Measurements from ENCODE around the gene KANSL2.

DNA sequence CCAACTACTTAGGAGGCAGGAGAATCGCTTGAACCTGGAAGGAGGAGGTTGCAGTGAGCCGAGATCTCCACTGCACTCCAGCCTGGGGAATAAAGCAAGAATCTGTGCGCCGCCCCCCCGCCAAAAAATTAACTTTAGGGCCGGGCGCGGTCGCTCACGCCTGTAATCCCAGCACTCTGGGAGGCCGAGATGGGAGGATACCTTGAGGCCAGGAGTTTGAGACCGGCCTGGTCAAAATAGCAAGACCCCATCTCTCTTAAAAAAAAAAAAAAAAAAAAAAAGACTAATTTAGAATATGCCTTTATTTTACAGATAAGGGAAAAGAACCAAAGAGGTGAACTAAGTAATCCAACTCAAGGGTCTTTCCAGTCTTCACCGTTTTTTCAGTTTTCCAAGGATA lies 1.2 kb downstream of the KANSL2 start:
- TF ChIP-seq, protein P1, sequence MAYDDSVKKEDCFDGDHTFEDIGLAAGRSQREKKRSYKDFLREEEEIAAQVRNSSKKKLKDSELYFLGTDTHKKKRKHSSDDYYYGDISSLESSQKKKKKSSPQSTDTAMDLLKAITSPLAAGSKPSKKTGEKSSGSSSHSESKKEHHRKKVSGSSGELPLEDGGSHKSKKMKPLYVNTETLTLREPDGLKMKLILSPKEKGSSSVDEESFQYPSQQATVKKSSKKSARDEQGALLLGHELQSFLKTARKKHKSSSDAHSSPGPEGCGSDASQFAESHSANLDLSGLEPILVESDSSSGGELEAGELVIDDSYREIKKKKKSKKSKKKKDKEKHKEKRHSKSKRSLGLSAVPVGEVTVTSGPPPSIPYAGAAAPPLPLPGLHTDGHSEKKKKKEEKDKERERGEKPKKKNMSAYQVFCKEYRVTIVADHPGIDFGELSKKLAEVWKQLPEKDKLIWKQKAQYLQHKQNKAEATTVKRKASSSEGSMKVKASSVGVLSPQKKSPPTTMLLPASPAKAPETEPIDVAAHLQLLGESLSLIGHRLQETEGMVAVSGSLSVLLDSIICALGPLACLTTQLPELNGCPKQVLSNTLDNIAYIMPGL (CRISPR knock-in tag; IDR thresholded peaks at IDR 0.05; ENCODE audit: borderline replicate concordance in 1 of 2, low read depth in 1 of 2): no peak
- TF ChIP-seq RAD21 (CRISPR knock-in tag; IDR thresholded peaks at IDR 0.05) (no peak), TCF7L2 (IDR thresholded peaks at IDR 0.05; ENCODE audit: low read depth, low read length) (no peak), RBM39 (IDR thresholded peaks at IDR 0.05; ENCODE audit: low read depth, low read length, poor library complexity, severe bottlenecking) (no peak), DNMT1 (CRISPR knock-in tag; IDR thresholded peaks at IDR 0.05) (no peak), ZNF790 (CRISPR knock-in tag; IDR thresholded peaks at IDR 0.05; ENCODE audit: borderline replicate concordance) (no peak), MAZ (IDR thresholded peaks at IDR 0.05; ENCODE audit: borderline replicate concordance, low read depth, low read length) (no peak), MAZ (CRISPR knock-in tag; IDR thresholded peaks at IDR 0.05; ENCODE audit: low read depth) (no peak), KDM5B (CRISPR knock-in tag; IDR thresholded peaks at IDR 0.05; ENCODE audit: borderline replicate concordance) (no peak), KDM4B (CRISPR knock-in tag; IDR thresholded peaks at IDR 0.05) (no peak), ZNF460 (CRISPR knock-in tag; IDR thresholded peaks at IDR 0.05; ENCODE audit: borderline replicate concordance) (no peak), HDAC1 (CRISPR knock-in tag; IDR thresholded peaks at IDR 0.05) (no peak)
- TF ChIP-seq, protein P2, sequence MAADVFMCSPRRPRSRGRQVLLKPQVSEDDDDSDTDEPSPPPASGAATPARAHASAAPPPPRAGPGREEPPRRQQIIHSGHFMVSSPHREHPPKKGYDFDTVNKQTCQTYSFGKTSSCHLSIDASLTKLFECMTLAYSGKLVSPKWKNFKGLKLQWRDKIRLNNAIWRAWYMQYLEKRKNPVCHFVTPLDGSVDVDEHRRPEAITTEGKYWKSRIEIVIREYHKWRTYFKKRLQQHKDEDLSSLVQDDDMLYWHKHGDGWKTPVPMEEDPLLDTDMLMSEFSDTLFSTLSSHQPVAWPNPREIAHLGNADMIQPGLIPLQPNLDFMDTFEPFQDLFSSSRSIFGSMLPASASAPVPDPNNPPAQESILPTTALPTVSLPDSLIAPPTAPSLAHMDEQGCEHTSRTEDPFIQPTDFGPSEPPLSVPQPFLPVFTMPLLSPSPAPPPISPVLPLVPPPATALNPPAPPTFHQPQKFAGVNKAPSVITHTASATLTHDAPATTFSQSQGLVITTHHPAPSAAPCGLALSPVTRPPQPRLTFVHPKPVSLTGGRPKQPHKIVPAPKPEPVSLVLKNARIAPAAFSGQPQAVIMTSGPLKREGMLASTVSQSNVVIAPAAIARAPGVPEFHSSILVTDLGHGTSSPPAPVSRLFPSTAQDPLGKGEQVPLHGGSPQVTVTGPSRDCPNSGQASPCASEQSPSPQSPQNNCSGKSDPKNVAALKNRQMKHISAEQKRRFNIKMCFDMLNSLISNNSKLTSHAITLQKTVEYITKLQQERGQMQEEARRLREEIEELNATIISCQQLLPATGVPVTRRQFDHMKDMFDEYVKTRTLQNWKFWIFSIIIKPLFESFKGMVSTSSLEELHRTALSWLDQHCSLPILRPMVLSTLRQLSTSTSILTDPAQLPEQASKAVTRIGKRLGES (CRISPR knock-in tag; IDR thresholded peaks at IDR 0.05; ENCODE audit: borderline replicate concordance): no peak
- TF ChIP-seq, protein P3, sequence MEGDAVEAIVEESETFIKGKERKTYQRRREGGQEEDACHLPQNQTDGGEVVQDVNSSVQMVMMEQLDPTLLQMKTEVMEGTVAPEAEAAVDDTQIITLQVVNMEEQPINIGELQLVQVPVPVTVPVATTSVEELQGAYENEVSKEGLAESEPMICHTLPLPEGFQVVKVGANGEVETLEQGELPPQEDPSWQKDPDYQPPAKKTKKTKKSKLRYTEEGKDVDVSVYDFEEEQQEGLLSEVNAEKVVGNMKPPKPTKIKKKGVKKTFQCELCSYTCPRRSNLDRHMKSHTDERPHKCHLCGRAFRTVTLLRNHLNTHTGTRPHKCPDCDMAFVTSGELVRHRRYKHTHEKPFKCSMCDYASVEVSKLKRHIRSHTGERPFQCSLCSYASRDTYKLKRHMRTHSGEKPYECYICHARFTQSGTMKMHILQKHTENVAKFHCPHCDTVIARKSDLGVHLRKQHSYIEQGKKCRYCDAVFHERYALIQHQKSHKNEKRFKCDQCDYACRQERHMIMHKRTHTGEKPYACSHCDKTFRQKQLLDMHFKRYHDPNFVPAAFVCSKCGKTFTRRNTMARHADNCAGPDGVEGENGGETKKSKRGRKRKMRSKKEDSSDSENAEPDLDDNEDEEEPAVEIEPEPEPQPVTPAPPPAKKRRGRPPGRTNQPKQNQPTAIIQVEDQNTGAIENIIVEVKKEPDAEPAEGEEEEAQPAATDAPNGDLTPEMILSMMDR (CRISPR knock-in tag; IDR thresholded peaks at IDR 0.05): no peak
- TF ChIP-seq, protein P4, sequence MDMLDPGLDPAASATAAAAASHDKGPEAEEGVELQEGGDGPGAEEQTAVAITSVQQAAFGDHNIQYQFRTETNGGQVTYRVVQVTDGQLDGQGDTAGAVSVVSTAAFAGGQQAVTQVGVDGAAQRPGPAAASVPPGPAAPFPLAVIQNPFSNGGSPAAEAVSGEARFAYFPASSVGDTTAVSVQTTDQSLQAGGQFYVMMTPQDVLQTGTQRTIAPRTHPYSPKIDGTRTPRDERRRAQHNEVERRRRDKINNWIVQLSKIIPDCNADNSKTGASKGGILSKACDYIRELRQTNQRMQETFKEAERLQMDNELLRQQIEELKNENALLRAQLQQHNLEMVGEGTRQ (IDR thresholded peaks at IDR 0.05; ENCODE audit: low read depth, low read length): no peak
- TF ChIP-seq, protein P4 (CRISPR knock-in tag; IDR thresholded peaks at IDR 0.05; ENCODE audit: borderline replicate concordance): no peak
